ENCODE measurements around the gene KYNU. TPM values are rescaled to one million over a fixed set of nuclear protein-coding genes. Genes with fewer than 3 reads are reported as not detected.

The KYNU gene
- total and polyA plus RNA-seq, 10 of the 15 experiments (the other 5 are each of a cell fraction or from before 2014, with no cell fraction given): 31.3 to 101 (median 38.3) TPM

DNA sequence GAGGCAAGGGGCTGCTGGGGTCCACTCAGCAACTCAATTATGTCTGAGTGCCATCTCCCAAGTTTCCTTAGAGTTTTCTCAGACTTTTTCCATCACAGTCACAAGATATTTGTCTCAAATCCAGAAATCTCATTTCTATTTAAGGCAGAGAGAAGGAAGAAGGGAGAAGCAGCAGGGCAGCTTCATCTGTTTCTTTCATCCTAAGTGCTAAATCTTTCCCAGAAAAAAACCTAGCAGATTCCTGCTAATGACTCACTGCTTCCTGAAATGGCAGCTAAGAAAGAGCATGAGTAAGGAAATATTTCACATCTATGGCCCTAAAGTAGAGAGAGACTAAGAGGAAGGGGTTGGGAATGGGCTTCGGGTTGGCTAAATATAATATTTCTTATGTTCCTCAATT, 88.0 kb downstream of the KYNU start:
- DNase-seq (ENCODE audit: low read depth, low spot score): no peak
- Histone ChIP-seq H4K20me1 (ENCODE audit: control insufficient read depth, insufficient read depth) (no peaks in the 10 kb centered on the region), H3K9me3 (replicated peaks; ENCODE audit: control insufficient read depth, insufficient read depth, low read length) (no peaks in the 10 kb centered on the region), H3K36me3 (ENCODE audit: control insufficient read depth in 2 of 2, insufficient read depth in 2 of 2, low read length in 1 of 2) (peaks cover 0 to 6% of the 10 kb centered on the region in 2 experiments; a peak in 3 of 4 replicates), H3K4me3 (no peak overlapping the region), H3K27me3 (replicated peaks in 1 of 2; ENCODE audit: control insufficient read depth in 2 of 2, insufficient read depth in 2 of 2, low read length in 1 of 2) (no peaks in the 10 kb centered on the region), H3K4me2 (ENCODE audit: control insufficient read depth, insufficient read depth) (no peak overlapping the region), H3K79me2 (ENCODE audit: control insufficient read depth, insufficient read depth, low read length) (no peaks in the 10 kb centered on the region), H3K27ac (ENCODE audit: control insufficient read depth, insufficient read depth) (no peak overlapping the region), H3K4me1 (ENCODE audit: control insufficient read depth, insufficient read depth, low read length) (no peaks in the 10 kb centered on the region), H2AFZ (ENCODE audit: control insufficient read depth, low read depth, low read length) (no peak overlapping the region), H3K9ac (ENCODE audit: control insufficient read depth, insufficient read depth, low read length) (no peak overlapping the region)
- in situ Hi-C loops (cut with MboI) (no loop called here), intact Hi-C loops (cut with micrococcal nuclease; ENCODE audit: unreplicated experiment) (no loop called here)
- BruUV-seq (replicated peaks): no TSS peak
- TF ChIP-seq ZNF622 (IDR thresholded peaks at IDR 0.05): no peak
- TF ChIP-seq POLR2A (IDR thresholded peaks at IDR 0.05; ENCODE audit: low read depth, low read length): no peak
- TF ChIP-seq, protein P1, sequence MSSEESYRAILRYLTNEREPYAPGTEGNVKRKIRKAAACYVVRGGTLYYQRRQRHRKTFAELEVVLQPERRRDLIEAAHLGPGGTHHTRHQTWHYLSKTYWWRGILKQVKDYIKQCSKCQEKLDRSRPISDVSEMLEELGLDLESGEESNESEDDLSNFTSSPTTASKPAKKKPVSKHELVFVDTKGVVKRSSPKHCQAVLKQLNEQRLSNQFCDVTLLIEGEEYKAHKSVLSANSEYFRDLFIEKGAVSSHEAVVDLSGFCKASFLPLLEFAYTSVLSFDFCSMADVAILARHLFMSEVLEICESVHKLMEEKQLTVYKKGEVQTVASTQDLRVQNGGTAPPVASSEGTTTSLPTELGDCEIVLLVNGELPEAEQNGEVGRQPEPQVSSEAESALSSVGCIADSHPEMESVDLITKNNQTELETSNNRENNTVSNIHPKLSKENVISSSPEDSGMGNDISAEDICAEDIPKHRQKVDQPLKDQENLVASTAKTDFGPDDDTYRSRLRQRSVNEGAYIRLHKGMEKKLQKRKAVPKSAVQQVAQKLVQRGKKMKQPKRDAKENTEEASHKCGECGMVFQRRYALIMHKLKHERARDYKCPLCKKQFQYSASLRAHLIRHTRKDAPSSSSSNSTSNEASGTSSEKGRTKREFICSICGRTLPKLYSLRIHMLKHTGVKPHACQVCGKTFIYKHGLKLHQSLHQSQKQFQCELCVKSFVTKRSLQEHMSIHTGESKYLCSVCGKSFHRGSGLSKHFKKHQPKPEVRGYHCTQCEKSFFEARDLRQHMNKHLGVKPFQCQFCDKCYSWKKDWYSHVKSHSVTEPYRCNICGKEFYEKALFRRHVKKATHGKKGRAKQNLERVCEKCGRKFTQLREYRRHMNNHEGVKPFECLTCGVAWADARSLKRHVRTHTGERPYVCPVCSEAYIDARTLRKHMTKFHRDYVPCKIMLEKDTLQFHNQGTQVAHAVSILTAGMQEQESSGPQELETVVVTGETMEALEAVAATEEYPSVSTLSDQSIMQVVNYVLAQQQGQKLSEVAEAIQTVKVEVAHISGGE (CRISPR knock-in tag; IDR thresholded peaks at IDR 0.05): no peak
- TF ChIP-seq, protein P2, sequence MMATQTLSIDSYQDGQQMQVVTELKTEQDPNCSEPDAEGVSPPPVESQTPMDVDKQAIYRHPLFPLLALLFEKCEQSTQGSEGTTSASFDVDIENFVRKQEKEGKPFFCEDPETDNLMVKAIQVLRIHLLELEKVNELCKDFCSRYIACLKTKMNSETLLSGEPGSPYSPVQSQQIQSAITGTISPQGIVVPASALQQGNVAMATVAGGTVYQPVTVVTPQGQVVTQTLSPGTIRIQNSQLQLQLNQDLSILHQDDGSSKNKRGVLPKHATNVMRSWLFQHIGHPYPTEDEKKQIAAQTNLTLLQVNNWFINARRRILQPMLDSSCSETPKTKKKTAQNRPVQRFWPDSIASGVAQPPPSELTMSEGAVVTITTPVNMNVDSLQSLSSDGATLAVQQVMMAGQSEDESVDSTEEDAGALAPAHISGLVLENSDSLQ (IDR thresholded peaks at IDR 0.05): no peak
- no peak for TF ChIP-seq ATF3 (IDR thresholded peaks at IDR 0.05; ENCODE audit: borderline replicate concordance, extremely low read depth, low read depth, low read length)
- TF ChIP-seq SREBF1 (IDR thresholded peaks at IDR 0.05; ENCODE audit: low read length): no peak
- no peak for TF ChIP-seq SMAD1 (IDR thresholded peaks at IDR 0.05; ENCODE audit: low read depth, partially characterized antibody)
- TF ChIP-seq, protein P3, sequence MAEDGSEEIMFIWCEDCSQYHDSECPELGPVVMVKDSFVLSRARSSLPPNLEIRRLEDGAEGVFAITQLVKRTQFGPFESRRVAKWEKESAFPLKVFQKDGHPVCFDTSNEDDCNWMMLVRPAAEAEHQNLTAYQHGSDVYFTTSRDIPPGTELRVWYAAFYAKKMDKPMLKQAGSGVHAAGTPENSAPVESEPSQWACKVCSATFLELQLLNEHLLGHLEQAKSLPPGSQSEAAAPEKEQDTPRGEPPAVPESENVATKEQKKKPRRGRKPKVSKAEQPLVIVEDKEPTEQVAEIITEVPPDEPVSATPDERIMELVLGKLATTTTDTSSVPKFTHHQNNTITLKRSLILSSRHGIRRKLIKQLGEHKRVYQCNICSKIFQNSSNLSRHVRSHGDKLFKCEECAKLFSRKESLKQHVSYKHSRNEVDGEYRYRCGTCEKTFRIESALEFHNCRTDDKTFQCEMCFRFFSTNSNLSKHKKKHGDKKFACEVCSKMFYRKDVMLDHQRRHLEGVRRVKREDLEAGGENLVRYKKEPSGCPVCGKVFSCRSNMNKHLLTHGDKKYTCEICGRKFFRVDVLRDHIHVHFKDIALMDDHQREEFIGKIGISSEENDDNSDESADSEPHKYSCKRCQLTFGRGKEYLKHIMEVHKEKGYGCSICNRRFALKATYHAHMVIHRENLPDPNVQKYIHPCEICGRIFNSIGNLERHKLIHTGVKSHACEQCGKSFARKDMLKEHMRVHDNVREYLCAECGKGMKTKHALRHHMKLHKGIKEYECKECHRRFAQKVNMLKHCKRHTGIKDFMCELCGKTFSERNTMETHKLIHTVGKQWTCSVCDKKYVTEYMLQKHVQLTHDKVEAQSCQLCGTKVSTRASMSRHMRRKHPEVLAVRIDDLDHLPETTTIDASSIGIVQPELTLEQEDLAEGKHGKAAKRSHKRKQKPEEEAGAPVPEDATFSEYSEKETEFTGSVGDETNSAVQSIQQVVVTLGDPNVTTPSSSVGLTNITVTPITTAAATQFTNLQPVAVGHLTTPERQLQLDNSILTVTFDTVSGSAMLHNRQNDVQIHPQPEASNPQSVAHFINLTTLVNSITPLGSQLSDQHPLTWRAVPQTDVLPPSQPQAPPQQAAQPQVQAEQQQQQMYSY (CRISPR knock-in tag; IDR thresholded peaks at IDR 0.05): no peak
- ChIA-PET POLR2A (no interaction called here), CTCF (interaction anchor here (1.4 kb wide), 2 partner anchors 11 to 16 kb away, joined by 5 to 6 read pairs; no protein-coding TSS in a partner anchor), RAD21 (ENCODE audit: unreplicated experiment) (no interaction called here), SMC1A (ENCODE audit: uncharacterized antibody, unreplicated experiment) (interaction anchor here (1.2 kb wide), 1 partner anchor 9 kb away, joined by 4 read pairs; no protein-coding TSS in a partner anchor)
- ATAC-seq: no peak
- 94% methylated on average over 1 of the region's 1 CpG for WGBS (ENCODE audit: insufficient coverage, insufficient replicate concordance, low lambda C conversion rate, missing lambda C conversion rate)
- no peak for FAIRE-seq
